IPS-NIHi11 (cell line): Measurements from ENCODE around the gene PIGL.
"Not testable (repeated sequence)": the region's sequence is repeated elsewhere in the genome, so short reads cannot be mapped to it uniquely, and the experiment has no call there.

Experiments
- DNase-seq: peaks from one replicate; pipeline ENCODE4 v3.0.0; 2012; ENCODE audit warnings: mixed read lengths, low spot score

The PIGL gene

GRCh38 chr17:16312061-16312460 is 95.1 kb downstream of the PIGL start:
- DNase-seq, result not testable (repeated sequence)

GRCh38 chr17:16313139-16314090 is 96.4 kb downstream of the PIGL start:
- no peak for DNase-seq

DNA sequence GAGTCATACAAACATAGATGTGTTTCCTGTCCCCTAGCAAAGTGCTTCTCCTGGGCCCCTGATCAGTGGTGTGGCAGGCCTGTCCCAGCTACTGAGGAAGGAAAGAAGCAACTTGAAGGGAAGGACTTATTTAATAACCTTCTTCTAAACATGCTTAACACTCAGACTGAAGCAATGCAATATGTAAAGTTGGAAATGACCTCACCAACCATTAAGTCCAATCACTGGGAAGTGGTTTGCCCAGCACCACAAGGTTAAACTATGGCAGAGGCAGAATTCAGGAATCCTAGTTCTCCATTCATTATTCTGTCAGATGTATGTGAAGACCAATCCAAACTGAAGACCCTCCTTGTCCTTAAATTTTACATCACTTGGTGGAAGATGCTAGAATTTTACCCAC is 97.2 kb downstream of the PIGL start:
- DNase-seq, result no peak

- no peak for DNase-seq
These were observed 97.8 kb downstream of the PIGL start for GRCh38 chr17:16314859-16315258.

DNA sequence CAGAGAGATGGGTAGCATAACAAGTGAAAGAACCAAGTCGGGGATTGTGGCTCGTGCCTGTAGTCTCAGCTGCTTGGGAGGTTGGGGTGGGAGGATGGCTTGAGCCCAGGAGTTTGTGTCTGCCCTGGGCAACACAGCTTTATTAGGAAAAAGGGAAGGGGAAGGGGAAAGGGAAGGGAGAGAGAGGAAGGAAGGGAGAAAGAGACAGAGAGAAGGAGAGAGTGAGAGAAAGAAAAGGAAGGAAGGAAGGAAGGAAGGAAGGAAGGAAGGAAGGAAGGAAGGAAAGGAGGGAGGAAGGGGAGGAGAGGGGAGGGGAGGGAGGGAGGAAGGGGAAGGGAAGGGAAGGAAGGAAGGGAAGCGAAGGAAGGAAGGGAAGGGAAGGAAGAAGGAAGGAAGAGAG is 103.0 kb downstream of the PIGL start:
- DNase-seq, result no peak

DNA sequence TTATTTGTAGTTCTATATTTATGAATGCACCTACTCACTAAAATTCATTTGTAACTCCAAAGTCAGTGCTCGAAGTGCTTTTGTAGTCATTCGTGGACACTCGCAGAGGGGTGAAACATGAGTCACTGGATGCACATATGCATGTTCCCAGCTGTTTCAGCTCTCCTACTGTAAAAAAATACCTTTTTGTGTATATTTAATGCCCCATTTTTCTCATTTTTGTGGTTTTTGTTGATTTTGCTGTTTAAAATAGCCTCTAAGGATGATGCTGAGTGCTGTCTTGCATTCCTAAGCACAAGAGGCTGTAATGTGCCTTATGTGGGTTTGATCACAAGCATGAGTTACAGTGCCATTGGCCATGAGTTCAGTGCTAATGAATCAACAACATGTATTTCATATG is 105.6 kb downstream of the PIGL start:
- DNase-seq, result no peak

DNA sequence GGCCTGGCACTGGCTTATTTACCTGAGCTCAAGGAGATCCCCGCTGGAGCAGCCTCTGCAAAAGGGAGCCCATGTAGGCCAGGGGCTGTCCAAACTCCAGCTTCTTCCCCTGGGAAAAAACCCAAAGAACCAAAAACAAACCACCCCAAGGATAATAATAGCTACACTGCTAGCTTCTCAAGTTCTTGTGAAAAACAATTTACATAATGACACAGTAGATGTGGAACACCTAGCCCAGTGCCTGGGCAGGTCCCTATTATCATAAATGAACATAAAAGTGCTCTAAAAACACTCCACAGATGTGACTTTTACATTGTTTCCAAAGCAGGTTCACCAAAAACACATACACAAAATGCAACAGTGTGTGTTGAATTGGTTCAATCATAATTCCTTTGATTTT is 109.0 kb downstream of the PIGL start:
- no peak for DNase-seq

DNA sequence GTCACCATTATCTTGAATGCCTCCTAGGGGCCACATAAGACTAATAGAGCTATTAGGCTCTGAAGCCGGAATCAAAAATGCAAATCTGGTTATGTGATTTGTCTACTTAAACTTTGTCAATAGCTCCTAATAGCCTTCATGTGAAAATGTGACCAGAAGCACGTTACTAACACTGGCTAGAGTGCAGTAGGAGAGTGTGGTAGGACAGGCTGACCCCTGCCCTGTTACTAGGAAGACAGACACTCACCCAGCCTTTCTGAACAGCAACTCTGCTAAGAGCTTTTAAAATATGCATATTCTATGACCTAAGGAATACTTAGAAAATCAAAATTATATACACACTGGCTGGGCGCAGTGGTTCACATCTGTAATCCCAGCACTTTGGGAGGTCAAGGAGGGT is 110.0 kb downstream of the PIGL start:
- no peak for DNase-seq

GRCh38 chr17:16328997-16329396 is 112.0 kb downstream of the PIGL start:
- DNase-seq, result peak; percentile 39

- peak; percentile 13 for DNase-seq
These were observed 112.7 kb downstream of the PIGL start for GRCh38 chr17:16329519-16330271.

- DNase-seq, result no peak
These were observed 121.4 kb downstream of the PIGL start for GRCh38 chr17:16338391-16338790.

DNA sequence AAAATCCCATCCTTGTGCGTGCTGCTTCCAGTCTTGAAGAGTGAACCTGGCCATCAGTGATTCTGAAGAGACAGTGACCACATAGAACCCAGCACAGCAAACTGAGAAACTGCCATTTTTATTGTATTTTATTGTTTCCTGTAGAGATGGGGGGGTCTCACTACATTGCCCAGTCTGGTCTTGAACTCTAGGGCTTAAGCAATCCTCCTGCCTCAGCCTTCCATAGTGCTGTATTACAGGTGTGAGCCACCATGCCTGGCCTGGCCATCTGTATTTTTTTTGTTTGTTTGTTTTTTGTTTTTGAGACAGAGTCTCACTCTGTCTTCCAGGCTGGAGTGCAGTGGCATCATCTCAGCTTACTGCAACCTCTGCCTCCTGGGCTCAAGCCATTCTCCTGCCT is 122.4 kb downstream of the PIGL start:
- no peak for DNase-seq

- no peak for DNase-seq
These were observed 122.9 kb downstream of the PIGL start for GRCh38 chr17:16339959-16340358.

DNA sequence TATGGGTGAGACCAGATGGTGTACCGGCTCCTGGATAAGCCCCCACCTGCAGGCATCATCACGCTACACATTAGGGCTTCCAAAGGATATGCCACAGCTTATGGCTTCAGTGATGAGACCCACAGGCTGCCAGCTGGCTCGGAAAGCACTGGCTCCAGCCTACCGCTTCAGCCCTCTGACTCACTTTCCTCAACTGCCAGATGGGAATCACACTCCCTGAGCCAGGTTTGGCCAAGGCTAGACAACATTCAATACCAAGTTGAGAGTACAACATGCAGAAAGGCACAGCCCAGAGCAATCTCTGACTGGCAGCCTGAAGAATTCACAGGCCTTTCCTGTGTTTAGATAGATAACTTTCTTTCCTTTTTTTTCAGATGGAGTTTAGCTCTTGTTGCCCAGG is 126.0 kb downstream of the PIGL start:
- DNase-seq, result no peak

DNA sequence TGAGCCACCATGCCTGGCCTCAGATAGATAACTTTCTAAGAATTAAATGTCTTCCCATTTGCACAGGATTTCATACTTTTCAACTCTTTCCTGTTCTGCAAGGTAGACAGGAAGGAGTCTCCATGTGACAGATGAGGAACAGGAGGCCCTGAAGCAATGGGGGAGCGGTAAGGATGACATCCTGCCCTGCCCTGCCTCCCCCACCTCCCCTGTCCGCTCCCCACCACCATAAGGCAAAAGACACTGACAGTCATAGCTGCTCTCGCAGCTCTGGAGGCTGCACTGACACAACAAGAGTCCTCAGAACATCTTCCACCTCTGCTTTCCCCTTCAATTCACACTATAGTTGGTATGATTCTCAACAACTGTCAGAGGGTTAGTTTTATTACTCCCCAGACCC is 126.6 kb downstream of the PIGL start:
- DNase-seq, result no peak

GRCh38 chr17:16345565-16345964 is 128.6 kb downstream of the PIGL start:
- DNase-seq, result no peak

DNA sequence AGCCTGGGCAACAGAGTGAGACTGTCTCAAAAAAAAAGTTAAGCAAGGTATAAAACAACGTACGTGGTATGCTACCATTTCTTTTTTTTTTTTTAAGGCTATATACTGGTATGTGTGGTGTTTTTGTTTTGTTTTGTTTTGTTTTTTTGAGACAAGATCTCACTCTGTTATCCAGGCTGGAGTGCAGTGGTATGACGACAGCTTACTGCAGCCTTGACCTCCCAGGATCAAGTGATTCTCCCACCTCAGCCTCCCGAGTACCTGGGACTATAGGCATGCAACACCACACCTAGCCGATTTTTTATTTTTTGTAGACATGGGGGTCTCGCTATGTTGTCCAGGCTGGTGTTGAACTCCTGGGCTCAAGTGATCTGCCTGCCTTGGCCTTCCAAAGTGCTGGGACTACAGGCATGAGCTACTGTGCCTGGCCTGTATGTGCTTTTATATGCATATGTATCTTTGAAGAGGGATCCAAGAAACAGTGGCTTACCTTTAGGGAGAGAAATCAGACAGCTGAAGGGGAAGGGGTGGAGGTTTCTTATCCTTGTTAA is 129.8 kb downstream of the PIGL start:
- no peak for DNase-seq

DNA sequence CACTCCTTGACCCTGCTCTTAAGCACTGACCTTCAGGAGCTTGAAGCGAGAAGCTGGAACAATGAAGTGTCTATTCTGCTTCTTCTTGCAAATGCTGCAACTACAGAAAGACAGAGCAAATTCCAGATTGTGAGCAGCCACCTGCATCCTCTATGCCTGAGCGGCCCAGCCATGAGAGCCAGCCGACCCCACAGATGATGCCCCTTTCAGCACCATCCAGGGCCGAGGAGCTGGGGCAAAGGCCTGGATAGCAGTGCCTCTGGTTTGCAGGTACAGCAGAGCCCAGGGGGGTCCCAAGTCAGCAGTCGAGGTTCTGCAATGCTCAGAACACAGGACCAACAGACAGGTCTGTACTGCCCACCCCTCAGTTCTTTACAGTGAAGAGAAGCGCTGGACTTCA is 131.6 kb downstream of the PIGL start:
- DNase-seq, result no peak

DNA sequence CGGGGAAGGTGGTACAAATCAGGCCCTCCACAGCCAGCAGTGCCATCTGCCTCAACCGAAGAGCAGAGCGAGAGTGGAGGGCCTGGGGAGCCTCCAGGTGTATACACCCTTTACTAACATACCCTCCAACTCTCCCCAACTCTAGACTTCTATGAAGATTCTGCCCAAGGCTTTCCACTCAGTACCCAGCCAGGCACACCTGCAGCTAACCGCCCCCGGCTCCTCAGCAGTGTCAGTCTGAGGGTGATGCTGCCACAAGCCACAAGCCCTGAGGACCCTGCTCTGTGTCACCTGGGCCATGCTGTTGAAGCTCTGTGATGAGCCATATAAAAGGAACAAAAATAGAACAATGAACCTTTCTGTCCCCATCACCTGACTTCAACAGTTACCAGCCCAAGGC is 132.4 kb downstream of the PIGL start:
- no peak for DNase-seq

DNA sequence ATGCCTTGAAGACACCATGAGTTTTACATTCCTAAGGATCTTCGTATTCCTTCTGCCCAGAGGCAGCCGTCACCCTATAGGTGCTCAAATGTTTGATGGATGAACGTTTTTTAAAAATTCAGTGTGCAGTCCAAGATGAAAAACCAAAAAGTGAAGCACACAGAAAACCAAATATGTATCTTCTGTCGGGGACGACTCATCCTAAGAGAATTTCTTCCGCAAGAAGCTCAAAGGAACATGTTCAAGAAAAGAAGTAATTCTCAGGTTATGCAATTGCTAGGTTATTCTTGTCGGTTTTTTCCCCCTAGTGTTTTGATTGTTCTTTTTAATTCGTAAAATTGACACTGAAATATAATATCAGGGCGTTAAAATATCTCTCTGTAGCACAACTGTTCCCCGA is 134.8 kb downstream of the PIGL start:
- no peak for DNase-seq

GRCh38 chr17:16352303-16352666 is 135.3 kb downstream of the PIGL start:
- peak; percentile 66 for DNase-seq

DNA sequence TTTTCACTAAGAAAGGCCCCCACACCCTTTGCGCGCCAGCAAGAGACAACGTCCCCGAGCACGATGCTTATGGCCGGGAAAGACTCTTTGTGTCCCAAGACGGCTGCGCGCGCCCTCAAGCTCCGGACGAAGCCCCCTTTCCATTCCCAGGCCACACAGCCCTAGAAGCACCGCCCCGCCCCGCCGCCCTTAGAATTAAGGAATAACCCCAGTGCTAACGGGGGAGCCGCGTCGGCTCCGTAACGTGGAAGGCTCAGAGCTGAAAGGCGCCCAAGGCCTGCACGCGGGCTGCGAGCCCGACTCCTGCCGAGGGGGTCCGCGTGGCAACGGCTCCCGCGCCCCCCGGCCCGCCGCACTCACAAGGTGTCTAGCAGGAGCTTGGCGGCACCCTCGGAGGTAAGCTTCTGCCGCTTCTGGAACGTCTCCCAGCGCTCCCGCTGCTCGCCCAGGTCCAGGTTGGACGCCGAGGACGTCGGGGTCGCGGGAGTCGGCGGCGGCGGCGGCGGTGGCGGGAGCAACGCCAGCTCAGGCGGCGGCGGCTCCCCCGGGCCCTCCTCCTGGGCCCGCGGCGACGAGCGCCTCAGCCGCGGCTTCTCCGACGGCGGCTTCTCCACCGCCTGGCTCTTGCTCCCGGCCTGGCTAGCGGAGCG is 135.8 kb downstream of the PIGL start:
- DNase-seq, result peak; percentile 53
